K562 (cell line): ENCODE measurements around the gene PRCC. TPM values are rescaled to one million over a fixed set of nuclear protein-coding genes. Genes with fewer than 3 reads are reported as not detected.

ENCODE experiments used
- DEAF1 ChIP-seq: fragments of 450-650 bp; formaldehyde crosslinking; IDR thresholded peaks from 2 replicates; pipeline ENCODE4 v1.4.0; 2020; ENCODE audit warnings: mild to moderate bottlenecking, moderate library complexity
- DIDO1 ChIP-seq: fragments of 450-650 bp; IDR thresholded peaks from 2 replicates; pipeline ENCODE4 v1.6.1; 2016; ENCODE audit warnings: low read depth, missing biosample characterization, missing genetic modification characterization
- EGR1 ChIP-seq: fragments of 450-650 bp; conservative IDR thresholded peaks from 2 replicates; pipeline ENCODE4 v1.6.1; 2017; ENCODE audit warnings: mild to moderate bottlenecking
- FOXP1 ChIP-seq: sonication (generic); formaldehyde crosslinking; IDR thresholded peaks from 2 replicates; pipeline ENCODE4 v1.8.0; 2022; ENCODE audit warnings: mild to moderate bottlenecking, missing genetic modification reagents
- RBM15 ChIP-seq: fragments of 200-400 bp; formaldehyde crosslinking; IDR thresholded peaks from 2 replicates; pipeline ENCODE4 v1.6.1; 2018; ENCODE audit warnings: mild to moderate bottlenecking, low read length, moderate library complexity; ENCODE audit not compliant: insufficient read depth
- SAFB ChIP-seq: fragments of 200-400 bp; formaldehyde crosslinking; IDR thresholded peaks from 2 replicates; pipeline ENCODE4 v1.6.1; 2017; ENCODE audit warnings: low read depth, low read length, borderline replicate concordance
- TGIF2 ChIP-seq: sonication (generic); formaldehyde crosslinking; IDR thresholded peaks from 2 replicates; pipeline ENCODE4 v1.8.1; 2022; ENCODE audit warnings: mild to moderate bottlenecking, missing genetic modification reagents, moderate library complexity
- ZNF445 ChIP-seq: fragments of 250-450 bp; sonication (Bioruptor Pico); IDR thresholded peaks from 2 replicates; pipeline ENCODE4 v1.4.0; 2020; ENCODE audit warnings: low read depth, mild to moderate bottlenecking, moderate library complexity
- ZNF764 ChIP-seq: fragments of 250-450 bp; sonication (Bioruptor Pico); IDR thresholded peaks from 2 replicates; pipeline ENCODE4 v1.4.0; 2020; ENCODE audit warnings: low read depth, mild to moderate bottlenecking, moderate library complexity
- ZNF785 ChIP-seq: fragments of 250-450 bp; sonication (Bioruptor Pico); IDR thresholded peaks from 2 replicates; pipeline ENCODE4 v1.4.0; 2020; ENCODE audit warnings: mild to moderate bottlenecking
- ZNF830 ChIP-seq: fragments of 250-450 bp; sonication (Bioruptor Pico); IDR thresholded peaks from 2 replicates; pipeline ENCODE4 v1.5.0; 2021; ENCODE audit warnings: mild to moderate bottlenecking
- polyA plus RNA-seq, 8 experiments: library from polyadenylated mRNA; depleted of rRNA in 4 of 8; stranded (reverse) in 5 of 8; unstranded in 3 of 8; fragments of >200 nt; fragmentation: Nextera tagmentation in 2 of 8; fragmentation: Illumina TruSeq in 1 of 8; extraction: Ambion mirVana in 2 of 8; extraction: Trizol in 1 of 8; gene quantifications; 2 replicates each; pipeline versions ENCODE4 v1.2.1 to v1.2.3, GENCODE V29; 2011 to 2014; ENCODE audit warnings: inconsistent platforms in 1 of 8, missing spikeins in 1 of 8
- total RNA-seq, 7 experiments: library from RNA; depleted of rRNA in 6 of 7; stranded (reverse); fragments of >200 nt in 6 of 7; fragmentation: Illumina TruSeq in 2 of 7; extraction: Trizol in 2 of 7; gene quantifications; 2 replicates each; pipeline versions ENCODE4 v1.2.1 to v1.2.3, GENCODE V29; 2011 to 2021; ENCODE audit warnings: low replicate concordance in 1 of 7
- TF ChIP-seq, protein P1 (sequence below), 2 experiments: fragments of 450-650 bp; IDR thresholded peaks; 2 replicates each; pipeline ENCODE4 v1.6.1; 2016

PRCC gene
- total and polyA plus RNA-seq, 9 of the 15 experiments (the other 6 are each of a cell fraction or from before 2014, with no cell fraction given): 23.9 to 201 (median 41.1) TPM

DNA sequence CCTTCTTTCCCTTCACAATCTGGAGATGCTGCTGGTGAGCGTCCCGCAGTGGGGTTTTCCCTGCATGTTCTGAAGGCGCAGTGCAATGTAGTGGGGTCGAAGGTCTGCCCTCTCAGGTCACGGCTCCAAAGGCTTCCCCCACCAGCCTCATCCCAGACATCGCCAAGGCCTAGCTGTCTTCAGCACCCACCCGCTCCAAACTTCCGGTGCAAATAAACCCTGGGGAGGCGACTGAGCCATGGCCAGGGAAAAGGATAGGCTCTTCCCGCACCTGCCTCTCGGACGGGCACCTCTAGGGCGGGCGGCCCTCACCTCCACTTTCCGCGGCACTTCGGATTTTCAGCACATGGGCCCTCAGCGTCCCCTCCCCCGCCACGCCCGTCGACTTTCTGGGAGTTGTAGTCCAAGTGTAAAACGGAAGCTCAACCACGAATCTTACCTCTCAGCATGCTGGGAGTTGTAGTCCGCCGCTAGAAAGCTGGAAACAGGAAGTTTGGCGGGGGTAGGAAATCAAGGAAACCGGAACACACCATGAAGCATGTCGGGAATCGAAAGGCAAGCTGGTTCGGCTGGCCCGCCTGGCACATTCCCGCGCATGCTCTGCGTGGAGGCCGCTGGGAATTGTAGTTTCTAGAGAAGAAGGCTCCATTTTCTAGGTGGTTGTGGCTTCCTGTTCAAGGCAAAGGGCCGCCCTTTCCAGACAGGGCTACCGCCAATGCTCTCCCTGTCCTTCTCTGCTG lies 26.4 kb upstream of the PRCC start, which contains the start of gene MRPL24 (continued):
- TF ChIP-seq ZNF830 (CRISPR knock-in tag) (0 out of 2 replicates have a peak, but pooled peaks have one; percentile 46), ZNF764 (no peak), EGR1 (peak; percentile 78), DEAF1 (CRISPR knock-in tag) (no peak), RBM15 (no peak), TGIF2 (no peak; the same call in 1 of the 2 replicates), ZNF445 (CRISPR knock-in tag) (no peak), SAFB (no peak), FOXP1 (CRISPR knock-in tag) (peak; percentile 44), DIDO1 (tag) (peak; percentile 71; the same call in 1 of the 2 replicates), ZNF785 (CRISPR knock-in tag) (no peak)
- TF ChIP-seq, protein P1, sequence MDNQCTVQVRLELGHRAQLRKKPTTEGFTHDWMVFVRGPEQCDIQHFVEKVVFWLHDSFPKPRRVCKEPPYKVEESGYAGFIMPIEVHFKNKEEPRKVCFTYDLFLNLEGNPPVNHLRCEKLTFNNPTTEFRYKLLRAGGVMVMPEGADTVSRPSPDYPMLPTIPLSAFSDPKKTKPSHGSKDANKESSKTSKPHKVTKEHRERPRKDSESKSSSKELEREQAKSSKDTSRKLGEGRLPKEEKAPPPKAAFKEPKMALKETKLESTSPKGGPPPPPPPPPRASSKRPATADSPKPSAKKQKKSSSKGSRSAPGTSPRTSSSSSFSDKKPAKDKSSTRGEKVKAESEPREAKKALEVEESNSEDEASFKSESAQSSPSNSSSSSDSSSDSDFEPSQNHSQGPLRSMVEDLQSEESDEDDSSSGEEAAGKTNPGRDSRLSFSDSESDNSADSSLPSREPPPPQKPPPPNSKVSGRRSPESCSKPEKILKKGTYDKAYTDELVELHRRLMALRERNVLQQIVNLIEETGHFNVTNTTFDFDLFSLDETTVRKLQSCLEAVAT (IDR thresholded peaks at IDR 0.05): no peak
- TF ChIP-seq, all 486 proteins: peak for 189
